Parathyroid adenoma (tissue), 2 donors: ENCODE data around the gene ZSCAN25.
"Not testable (repeated sequence)": the region's sequence is repeated elsewhere in the genome, so short reads cannot be mapped to it uniquely, and the experiment has no call there.

ENCODE experiments used
- H2AFZ ChIP-seq: fragments of 300-600 bp; sonication (generic); one replicate; pipeline ENCODE4 v1.7.0; 2017; ENCODE audit warnings: antibody characterized with exemption, mild to moderate bottlenecking
- H3K27ac ChIP-seq: fragments of 300-600 bp; sonication (generic); one replicate; pipeline ENCODE4 v1.7.0; 2017
- H3K27me3 ChIP-seq: fragments of 300-600 bp; sonication (generic); one replicate; pipeline ENCODE4 v1.7.0; 2017; ENCODE audit warnings: low read length; ENCODE audit not compliant: control insufficient read depth, insufficient read depth
- H3K36me3 ChIP-seq: fragments of 300-600 bp; sonication (generic); one replicate; pipeline ENCODE4 v1.7.0; 2017; ENCODE audit warnings: low read length; ENCODE audit not compliant: control insufficient read depth, insufficient read depth
- H3K4me1 ChIP-seq: fragments of 300-600 bp; sonication (generic); one replicate; pipeline ENCODE4 v1.7.0; 2017; ENCODE audit warnings: control low read depth
- H3K4me2 ChIP-seq: fragments of 300-600 bp; sonication (generic); one replicate; pipeline ENCODE4 v1.7.0; 2017; ENCODE audit warnings: low read length
- H3K4me3 ChIP-seq: fragments of 300-600 bp; sonication (generic); one replicate; pipeline ENCODE4 v1.7.0; 2017; ENCODE audit warnings: low read depth, low read length
- H3K79me2 ChIP-seq: fragments of 300-600 bp; sonication (generic); one replicate; pipeline ENCODE4 v1.7.0; 2017; ENCODE audit warnings: control low read depth
- H3K9ac ChIP-seq: fragments of 300-600 bp; sonication (generic); one replicate; pipeline ENCODE4 v1.7.0; 2017; ENCODE audit warnings: mild to moderate bottlenecking
- H3K9me3 ChIP-seq: fragments of 300-600 bp; sonication (generic); one replicate; pipeline ENCODE4 v1.7.0; 2017; ENCODE audit warnings: low read length; ENCODE audit not compliant: control insufficient read depth
- TF ChIP-seq, protein P1 (sequence below): fragments of 300-600 bp; sonication (generic); IDR thresholded peaks from one replicate; pipeline ENCODE4 v1.7.0; 2017; ENCODE audit warnings: antibody characterized with exemption, mild to moderate bottlenecking
- donor health status: primary hyperparathyroidism.

The ZSCAN25 gene

DNA sequence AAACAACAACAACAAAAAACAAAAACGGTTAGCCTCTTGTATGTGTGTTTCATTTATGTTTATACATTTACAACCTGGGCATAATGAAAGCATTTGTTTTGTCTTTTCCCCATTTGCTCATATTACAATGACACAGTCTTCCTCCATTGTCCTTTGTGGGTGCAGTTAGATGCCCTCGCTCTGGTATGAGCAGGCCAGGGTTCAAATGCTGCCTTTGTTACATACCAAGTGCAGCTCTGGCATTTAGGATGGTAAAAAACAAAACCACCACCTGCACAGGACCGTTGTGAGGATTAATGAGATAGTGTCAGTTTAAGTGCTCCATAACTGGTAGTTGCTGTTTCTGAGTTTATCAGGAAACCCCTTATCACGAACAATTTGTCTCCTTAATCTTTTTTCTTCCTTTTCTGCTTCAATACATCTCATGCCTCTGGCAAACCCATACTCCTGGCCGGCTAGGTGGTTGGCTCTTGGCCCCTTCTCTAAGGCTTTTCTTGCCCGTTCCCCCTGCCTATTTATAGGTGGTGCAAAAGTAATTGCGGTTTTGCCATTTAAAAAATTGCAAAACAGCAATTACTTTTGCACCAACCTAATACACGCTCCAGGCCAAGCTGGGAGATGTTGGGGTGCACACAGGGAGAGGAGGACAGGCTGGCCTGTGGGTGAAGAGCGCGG, 37.3 kb upstream of the ZSCAN25 start:
- H3K4me2 ChIP-seq: peak overlapping the region; percentile 52
- H2AFZ ChIP-seq: peak overlapping the region; percentile 89
- H3K9me3 ChIP-seq: no peaks in the 10 kb centered on the region
- H3K4me3 ChIP-seq: peak overlapping the region; percentile 39
- peaks cover 10% of the 10 kb centered on the region for H3K79me2 ChIP-seq
- peaks cover 2% of the 10 kb centered on the region for H3K4me1 ChIP-seq
- no peaks in the 10 kb centered on the region for H3K27me3 ChIP-seq
- TF ChIP-seq, protein P1, sequence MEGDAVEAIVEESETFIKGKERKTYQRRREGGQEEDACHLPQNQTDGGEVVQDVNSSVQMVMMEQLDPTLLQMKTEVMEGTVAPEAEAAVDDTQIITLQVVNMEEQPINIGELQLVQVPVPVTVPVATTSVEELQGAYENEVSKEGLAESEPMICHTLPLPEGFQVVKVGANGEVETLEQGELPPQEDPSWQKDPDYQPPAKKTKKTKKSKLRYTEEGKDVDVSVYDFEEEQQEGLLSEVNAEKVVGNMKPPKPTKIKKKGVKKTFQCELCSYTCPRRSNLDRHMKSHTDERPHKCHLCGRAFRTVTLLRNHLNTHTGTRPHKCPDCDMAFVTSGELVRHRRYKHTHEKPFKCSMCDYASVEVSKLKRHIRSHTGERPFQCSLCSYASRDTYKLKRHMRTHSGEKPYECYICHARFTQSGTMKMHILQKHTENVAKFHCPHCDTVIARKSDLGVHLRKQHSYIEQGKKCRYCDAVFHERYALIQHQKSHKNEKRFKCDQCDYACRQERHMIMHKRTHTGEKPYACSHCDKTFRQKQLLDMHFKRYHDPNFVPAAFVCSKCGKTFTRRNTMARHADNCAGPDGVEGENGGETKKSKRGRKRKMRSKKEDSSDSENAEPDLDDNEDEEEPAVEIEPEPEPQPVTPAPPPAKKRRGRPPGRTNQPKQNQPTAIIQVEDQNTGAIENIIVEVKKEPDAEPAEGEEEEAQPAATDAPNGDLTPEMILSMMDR: no peak
- H3K9ac ChIP-seq: no peak overlapping the region
- H3K27ac ChIP-seq: peak overlapping the region; percentile 16
- H3K36me3 ChIP-seq: no peaks in the 10 kb centered on the region

DNA sequence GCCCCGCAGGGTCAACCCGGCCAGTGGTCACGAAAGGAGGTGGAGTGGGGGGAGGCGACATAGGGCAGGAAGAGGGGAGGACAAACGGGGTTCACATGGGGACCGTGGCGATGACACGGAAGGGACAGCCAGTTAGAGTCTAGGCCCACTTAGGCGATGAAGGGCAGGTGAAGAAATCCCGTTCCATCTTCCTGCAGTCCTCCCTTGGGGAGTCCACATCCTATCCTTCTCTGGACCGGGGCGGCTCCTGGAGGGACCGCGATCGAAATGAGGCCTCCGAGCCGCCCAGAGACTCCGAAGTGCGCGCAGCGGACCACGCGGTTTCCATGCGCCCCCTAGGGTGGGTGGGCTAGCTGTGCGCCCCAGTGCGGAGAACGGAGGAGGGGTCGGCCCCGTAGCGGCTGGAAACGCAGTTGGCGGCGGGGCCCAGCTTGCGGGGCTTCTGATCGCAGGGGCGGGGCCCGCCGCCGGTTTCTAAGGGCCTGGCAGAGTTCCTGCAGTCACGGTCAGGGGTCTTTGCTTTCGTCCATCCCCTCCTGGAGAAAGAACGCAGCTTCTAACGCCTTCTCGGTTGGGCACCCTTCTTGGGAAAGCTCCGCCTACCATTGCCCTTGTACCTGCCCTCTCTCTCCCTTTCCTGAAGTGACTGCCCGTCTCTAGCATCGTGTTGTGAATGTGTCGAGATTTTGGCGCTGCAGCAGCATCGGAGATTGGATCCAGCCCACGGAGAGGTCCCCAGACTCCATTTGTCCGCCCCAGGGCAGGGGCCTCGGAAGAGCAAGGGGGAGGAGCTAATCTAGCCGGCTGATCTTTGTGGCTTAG, 36.6 kb upstream of the ZSCAN25 start:
- Histone ChIP-seq H3K79me2 (peaks cover 10% of the 10 kb centered on the region), H3K4me3 (peak overlapping the region; percentile 39), H3K9me3 (no peaks in the 10 kb centered on the region), H3K36me3 (no peaks in the 10 kb centered on the region), H3K27ac (peak overlapping the region; percentile 16), H3K4me2 (peak overlapping the region; percentile 52), H3K4me1 (peaks cover 2% of the 10 kb centered on the region), H3K9ac (no peak overlapping the region), H3K27me3 (no peaks in the 10 kb centered on the region), H2AFZ (peak overlapping the region; percentile 89)
- TF ChIP-seq, protein P1: peak; percentile 21

DNA sequence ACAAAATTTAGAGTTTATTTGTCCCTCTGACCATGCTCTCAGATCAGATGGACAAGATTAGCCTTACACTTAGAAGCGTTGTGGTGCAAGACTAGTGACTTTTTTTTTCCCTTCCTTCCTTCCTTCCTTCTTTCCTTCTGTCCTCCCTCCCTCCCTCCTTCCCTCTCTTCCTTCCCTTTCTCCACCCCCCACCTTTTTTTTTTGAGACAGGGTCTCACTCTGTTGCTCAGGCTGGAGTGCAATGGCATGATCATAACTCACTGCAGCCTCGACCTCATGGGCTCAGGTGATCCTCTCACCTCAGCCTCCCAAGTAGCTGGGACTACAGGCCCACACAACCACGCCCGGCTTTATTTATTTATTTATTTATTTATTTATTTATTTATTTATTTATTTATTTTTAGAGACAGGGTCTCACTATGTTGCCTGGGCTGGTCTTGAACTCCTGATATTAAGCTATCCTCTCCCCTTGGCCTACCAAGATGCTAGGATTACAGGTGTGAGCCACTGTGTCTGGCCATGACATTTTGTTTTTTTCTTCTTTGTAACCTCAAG, 35.9 kb upstream of the ZSCAN25 start:
- Histone ChIP-seq H3K4me3 (peak overlapping the region; percentile 39), H2AFZ (peak overlapping the region; percentile 89), H3K4me2 (peak overlapping the region; percentile 52), H3K79me2 (peaks cover 10% of the 10 kb centered on the region)
- not testable (repeated sequence) for H3K27ac ChIP-seq, H3K4me1 ChIP-seq, H3K9ac ChIP-seq, H3K9me3 ChIP-seq, H3K36me3 ChIP-seq, H3K27me3 ChIP-seq

DNA sequence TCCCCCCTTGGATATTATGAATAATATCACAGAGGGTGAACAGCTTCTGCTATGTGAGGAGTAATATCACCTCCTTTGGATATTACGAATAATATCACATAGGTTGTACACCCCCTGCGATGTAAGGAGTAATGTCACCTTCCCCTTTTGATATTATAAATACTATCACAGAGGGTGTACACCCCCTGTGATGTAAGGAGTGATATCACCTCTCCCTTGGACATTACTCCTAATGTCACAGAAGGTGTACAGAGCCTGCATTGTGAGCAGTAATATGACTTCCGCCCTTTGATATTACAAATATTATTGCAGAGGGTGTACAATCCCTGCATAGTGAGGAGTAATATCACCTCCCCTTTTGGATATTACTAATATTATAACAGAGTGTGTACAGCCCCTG, 27.9 kb upstream of the ZSCAN25 start:
- Histone ChIP-seq H3K9ac (no peak overlapping the region), H2AFZ (no peak overlapping the region), H3K9me3 (no peaks in the 10 kb centered on the region), H3K4me2 (no peak overlapping the region), H3K79me2 (no peaks in the 10 kb centered on the region), H3K36me3 (no peaks in the 10 kb centered on the region), H3K4me3 (no peak overlapping the region), H3K4me1 (no peaks in the 10 kb centered on the region), H3K27ac (no peak overlapping the region), H3K27me3 (no peaks in the 10 kb centered on the region)
- TF ChIP-seq, protein P1: no peak

DNA sequence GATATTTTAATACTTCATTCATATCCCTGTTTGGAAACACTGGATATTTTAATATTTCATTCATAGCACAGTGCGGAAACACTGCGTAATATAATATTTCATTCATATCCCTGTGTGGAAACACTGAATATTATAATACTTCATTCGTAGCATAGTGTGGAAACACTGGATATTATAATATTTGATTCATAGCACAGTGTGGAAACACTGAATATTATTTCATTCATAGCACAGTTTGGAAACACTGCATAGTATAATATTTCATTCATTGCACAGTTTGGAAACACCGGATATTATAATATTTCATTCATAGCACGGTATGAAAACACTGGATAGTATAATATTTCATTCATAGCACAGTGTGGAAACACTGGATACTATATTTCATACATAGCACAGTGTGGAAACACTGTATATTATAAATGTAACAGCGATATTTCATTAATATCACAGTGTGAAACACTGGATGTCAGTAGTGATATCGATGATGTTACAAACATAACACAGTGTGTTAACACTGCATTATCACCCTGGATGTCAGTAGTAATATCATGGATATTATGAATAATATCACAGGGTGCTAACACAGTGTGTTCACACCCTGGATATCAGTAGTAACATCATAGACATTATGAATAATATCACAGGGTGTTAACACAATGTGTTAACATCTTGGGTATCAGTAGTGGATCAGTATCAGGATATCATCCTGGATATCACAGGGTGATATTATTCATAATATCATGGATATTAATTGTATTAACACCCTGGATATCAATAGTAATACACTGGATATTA, 21.6 kb upstream of the ZSCAN25 start:
- no peak overlapping the region for H3K4me2 ChIP-seq
- TF ChIP-seq, protein P1: no peak
- H3K9ac ChIP-seq: no peak overlapping the region
- H3K79me2 ChIP-seq: no peaks in the 10 kb centered on the region
- H2AFZ ChIP-seq: no peak overlapping the region
- H3K9me3 ChIP-seq: no peaks in the 10 kb centered on the region
- no peaks in the 10 kb centered on the region for H3K36me3 ChIP-seq
- H3K27me3 ChIP-seq: no peaks in the 10 kb centered on the region
- H3K4me1 ChIP-seq: no peaks in the 10 kb centered on the region
- H3K27ac ChIP-seq: no peak overlapping the region
- no peak overlapping the region for H3K4me3 ChIP-seq
